Vagina (tissue), 2 donors: ENCODE measurements around the gene CD79B.

ENCODE experiments used
- CTCF ChIP-seq, 3 experiments: fragments of 450-650 bp in 2 of 3; fragments of 200-600 bp in 1 of 3; sonication (generic) in 1 of 3; IDR thresholded peaks; one replicate each; pipeline ENCODE4 v1.5.1; 2017 to 2019; ENCODE audit warnings: antibody characterized with exemption in 3 of 3, mild to moderate bottlenecking in 2 of 3, moderate library complexity in 2 of 3
- POLR2A ChIP-seq, 2 donors: fragments of 450-650 bp; IDR thresholded peaks; one replicate each; pipeline ENCODE4 v1.6.1; 2017; ENCODE audit warnings: antibody characterized with exemption in 2 of 2, mild to moderate bottlenecking in 2 of 2, moderate library complexity in 2 of 2

DNA sequence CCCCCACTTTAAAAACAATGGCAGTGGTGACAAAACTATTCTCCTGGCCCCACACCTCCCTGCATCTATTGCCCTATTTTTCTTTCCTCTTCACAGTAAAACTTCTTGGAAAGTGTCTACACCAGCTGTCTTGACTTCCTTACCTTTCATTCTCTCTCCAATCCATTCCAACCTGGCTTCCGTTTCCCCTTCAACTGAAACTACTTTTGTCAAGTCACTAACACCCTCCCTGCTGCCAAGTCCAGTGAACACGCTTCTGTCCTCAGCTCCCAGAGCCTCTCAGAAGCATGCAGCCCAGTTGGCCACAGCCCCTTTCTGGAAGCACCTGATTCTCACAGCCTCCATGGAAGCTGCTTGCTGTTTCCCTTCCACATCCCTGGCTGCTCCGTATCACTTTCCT, 44.6 kb upstream of the CD79B start:
- TF ChIP-seq CTCF (IDR thresholded peaks at IDR 0.05) = no peak
- no peak for TF ChIP-seq POLR2A (IDR thresholded peaks at IDR 0.05)
